NCI-H1092 (cell line): ENCODE data around the gene SPATA32.
A peak's percentile ranks its signal among the peaks of the same experiment; 100 is the strongest.
"Not testable (repeated sequence)": the region's sequence is repeated elsewhere in the genome, so short reads cannot be mapped to it uniquely, and the experiment has no call there.

Experiments
- DNase-seq: peaks from one replicate; lab custom pipeline; 2025; lab: John Stamatoyannopoulos, UW

Gene SPATA32

DNA sequence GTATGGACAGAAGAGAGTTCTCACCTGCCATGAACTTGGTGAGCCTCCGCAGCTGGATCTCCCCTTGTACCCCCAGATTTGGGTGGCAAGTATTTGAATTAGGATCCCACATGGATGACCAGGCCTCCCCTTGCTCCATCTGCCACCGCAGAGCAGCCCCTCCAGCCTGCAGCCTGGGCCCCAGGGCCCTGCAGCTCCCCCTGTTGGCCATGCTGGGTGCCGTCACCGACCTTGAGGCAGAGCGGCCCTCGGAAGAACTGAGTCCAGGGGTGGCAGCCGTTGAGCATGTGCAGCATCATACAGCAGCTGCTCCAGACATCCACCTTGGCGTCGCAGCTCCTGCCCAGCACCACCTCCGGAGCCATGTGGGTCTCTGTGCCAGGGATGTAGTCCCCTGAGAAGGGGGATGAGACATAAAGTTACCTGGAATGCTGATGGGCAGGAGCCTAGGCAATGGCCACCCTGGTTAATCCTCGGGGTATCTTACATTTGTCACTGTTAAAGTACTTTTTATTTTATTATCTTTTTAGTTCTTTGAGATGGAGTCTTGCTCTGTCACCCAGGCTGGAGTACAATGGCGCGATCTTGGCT lies 9.0 kb upstream of the SPATA32 start:
- DNase-seq: no peak

DNA sequence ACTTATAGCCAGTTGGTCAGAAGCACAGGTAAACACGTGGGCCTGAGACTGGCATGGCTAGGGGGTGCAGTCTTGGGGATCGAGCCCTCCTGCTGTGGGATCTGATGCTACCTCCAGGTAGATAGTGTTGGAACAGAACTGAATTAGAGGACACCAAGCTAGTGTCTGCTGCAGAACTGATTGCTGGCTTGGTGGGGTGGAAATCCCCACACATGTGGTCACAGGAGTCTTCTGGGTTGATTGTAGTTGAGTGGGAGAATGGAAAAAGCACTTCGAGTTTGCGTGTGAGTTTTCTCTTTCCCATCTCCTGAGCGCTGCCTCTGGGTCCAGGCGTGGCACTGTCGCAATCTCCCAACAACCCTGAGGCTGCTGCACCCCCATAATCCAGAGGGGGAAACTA lies 8.0 kb upstream of the SPATA32 start:
- no peak for DNase-seq

DNA sequence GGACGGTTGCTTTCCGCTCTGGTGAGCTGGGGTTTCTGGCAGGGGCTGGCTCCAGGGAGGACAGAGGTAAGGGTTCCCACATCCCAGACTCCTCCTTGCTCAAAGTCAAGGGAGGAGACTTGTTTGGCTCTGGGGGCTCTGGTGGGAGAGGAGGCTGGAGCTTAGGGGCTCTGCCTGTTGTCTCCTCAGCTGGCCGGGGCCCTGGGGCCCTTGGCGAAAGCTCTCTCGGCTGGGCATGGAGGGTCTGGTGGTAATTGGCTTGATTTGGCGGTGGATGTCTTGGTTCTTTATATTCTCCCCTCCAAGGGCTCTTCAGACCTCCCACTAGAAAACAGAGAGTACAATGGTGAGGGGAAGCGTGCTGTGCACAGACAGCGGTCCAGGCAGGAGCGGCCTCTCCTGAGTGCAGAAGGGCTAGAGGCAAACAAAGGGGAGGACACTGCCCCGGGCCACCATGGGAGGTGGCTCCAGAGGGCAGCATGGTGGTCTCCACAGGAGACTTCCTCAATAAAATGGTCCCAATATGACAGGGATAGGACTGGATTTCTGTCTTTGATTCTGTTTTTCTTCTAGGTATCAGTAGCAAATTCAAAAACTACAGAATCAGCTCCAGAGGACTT lies 5.7 kb upstream of the SPATA32 start:
- no peak for DNase-seq

DNA sequence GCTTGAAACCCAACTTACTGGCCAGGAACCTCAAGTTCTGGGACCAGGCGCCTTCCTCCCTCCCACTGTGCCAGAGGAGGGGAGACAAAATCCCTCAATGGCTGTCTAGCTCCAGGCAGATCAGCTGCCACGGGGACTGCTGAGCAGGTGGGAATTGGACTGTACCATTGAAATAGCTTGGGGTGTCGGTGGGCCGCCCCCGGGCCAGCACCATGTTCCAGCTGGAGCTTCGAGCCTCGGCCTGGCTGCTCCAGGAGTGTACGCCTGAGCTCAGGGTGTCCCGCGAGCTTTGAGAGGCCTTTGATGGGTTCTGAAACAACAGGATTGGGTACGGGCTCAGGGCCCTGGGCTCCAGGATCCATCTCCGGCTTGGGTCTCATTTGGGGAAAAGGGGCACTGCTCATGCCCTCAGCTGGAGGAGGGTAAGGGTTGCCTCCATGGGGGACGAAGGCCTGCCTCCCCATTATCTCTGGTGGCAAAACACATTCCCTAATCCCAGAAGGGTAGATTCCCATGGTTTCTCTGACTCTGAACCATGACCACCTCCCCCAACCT lies 4.6 kb upstream of the SPATA32 start:
- no peak for DNase-seq

DNA sequence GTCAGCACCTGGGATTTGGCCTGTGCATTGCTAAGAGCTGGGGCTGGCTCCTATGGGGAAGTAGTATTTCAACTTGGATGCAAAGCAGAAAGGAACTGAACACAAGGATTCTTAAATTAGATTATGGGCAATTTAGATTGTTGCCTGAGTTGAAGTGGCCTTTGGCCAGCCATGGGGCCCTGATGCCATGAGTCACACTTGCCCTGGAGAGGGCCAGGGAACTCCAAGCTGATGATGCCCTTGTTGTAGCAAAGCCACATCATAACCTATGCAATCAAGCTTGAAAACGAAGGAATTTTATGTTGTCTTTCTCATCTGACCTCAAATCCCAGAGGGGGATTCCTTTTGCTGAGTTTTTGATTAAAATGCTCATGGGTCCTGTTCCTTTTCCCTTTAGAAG lies 3.9 kb upstream of the SPATA32 start:
- no peak for DNase-seq

DNA sequence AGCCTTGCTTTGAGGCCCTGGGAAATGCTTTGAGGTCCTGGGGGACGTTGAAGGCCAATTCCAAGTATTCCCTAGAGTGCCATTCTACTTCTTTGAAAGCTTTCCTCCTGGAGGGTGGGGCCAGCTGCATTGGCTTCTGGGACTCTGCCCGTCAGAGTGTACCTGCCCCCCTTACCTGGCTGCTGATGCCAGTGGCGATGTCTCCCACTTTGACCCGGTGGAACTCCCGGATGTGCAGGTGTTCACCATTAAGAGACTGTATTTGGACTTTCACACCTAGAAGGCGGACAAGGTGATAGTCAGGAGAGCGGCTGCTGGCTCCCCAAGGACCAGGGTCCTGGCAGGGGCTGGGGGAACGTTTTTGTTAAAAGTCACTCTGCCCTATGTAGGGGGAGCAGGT lies 3.1 kb upstream of the SPATA32 start:
- no peak for DNase-seq

DNA sequence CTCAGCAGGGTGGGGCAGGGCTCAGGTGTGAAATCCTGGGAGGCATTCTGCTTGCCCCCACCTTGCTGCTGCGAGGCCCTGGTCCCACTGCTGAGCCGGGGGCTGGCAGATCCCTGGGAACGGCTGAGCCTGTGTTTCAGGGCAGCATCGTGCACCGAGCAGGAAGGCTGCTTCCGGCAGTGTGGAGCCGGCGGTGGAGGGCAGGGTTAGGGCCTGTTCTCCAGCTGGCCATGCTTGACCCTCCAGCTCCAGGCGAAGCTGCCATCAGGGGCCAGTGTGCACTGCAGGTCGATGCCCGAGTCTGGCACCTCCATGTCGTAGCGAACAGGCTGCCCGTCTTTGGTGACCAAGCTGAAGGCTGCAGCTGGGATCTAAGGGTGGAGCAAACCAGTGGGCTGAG lies 2.5 kb upstream of the SPATA32 start:
- DNase-seq: no peak

DNA sequence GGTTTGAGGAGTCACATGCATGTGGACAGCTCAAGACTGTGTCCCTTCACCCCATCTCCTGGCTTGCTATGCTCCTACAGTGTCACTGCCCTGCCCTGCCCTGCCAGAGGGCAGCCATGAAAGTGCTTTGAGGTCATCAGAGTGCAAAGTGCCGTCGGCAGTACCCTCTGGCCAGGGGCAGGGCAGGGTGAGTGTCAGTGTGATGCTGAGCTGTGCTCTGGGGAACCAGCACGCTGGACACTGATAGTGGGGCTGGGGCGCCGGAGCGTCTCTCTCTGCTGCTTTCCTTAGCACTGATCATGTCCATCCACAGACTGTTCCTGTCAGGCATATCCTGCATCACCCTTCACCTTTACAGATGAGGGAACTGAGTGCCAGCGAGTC lies 1.6 kb upstream of the SPATA32 start:
- no peak for DNase-seq

DNA sequence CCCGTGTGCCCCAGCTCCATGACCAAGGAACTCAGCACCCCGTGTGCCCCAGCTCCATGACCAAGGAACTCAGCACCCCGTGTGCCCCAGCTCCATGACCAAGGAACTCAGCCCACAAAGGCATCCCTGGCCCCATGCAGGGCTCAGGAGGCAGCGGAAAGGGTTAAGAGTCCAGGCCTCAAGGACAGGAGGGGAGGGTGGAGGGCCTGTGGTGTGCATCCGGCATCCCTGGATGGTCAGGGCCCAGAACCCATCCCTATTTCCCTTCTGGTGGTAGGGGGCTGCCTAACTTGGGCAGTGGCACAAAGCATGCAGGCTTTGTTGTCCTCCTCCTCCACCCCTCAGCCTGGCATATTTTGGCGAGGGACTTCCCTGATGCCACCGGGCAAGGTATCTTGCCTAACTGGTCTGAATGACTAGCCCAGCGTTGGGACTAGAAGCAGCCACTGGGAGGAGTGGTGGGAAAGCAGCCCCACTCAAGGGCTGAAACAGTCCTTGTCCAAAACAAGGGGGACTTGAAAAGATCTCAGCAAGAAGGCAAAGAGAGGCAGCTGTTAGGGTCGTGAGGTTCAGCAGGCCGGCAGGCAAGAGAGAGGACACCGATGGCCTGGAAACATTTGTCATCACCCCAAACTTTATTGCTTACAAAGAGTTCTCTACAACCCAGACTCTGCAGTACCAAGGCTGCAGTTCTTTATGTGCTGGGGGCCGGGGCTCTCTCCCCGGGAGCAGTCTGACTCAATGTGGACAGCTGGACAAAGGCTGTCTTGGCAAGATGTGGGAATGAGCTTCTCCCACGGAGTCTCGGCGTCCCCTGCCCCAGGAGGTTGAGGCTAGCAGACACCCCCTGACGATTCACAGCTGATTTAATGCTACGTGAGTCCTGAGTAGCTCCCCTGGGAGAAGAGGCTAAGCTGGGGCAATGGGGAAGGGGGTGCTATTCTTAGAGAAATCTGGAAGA lies 902 bp upstream of the SPATA32 start:
- DNase-seq: no peak

DNA sequence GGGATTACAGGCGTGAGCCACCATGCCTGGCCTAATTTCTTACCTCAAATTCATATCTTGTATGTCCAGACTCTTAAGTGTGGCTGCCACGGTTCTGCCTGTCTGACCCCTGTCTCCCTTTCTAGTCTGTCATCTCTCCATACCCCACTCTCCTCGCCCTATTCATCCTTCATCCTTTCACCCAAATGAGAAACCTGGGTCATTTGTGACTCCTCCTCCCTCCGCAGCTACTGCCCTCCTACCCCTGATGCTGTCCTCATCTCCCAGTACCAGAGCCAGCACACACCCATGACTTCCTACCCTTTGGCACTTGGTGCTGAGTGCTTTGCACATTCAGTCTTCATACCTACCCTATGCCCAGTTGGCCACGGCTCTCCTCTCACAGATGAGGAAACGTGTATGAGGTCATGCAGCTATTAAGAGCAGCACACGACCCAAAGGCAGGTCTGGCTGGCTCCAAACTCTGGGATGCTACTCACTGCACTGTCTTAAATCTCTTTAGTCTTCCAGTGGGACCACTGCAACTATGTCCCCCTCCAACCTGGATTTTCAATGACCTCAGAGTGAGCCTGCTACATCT lies 1.6 kb downstream of the SPATA32 start:
- no peak for DNase-seq

DNA sequence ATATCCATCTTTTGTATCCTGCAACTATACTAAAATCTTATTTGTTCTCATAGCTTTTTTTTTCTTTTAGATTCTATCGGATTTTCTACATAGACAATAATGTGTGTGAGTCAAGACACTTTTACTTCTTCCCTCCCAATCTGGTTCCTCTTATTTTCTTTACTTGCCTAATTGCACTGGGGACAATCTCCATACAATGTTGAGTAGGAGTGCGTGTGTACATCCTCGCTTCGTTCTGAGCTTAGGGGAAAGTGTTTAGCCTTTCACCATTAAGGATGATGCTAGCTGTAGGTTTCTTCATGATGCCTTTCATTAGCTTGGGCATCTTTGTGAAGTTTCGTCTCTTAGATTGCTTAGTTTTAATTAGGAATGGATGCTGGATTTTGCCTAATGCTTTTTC lies 2.9 kb downstream of the SPATA32 start:
- no peak for DNase-seq

DNA sequence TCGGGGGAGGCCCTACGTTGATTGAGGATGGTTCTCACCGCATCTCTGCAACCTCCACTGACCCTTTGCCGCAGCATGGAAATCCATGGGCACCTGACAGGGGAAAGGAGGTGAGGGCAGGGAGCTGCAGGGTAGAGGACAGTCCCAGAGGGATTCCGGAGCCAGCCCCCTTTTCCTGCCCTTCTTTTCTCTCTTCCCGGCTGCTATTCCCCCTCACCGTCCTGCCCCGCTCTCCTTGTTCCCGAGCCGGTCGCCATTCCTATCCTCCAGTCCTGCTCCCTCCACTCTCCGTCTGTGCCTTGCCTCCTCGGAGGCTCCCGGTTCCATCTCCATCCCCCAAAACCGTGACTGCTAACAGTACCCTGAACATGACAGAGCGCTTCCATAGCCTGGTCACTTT lies 4.8 kb downstream of the SPATA32 start:
- no peak for DNase-seq

DNA sequence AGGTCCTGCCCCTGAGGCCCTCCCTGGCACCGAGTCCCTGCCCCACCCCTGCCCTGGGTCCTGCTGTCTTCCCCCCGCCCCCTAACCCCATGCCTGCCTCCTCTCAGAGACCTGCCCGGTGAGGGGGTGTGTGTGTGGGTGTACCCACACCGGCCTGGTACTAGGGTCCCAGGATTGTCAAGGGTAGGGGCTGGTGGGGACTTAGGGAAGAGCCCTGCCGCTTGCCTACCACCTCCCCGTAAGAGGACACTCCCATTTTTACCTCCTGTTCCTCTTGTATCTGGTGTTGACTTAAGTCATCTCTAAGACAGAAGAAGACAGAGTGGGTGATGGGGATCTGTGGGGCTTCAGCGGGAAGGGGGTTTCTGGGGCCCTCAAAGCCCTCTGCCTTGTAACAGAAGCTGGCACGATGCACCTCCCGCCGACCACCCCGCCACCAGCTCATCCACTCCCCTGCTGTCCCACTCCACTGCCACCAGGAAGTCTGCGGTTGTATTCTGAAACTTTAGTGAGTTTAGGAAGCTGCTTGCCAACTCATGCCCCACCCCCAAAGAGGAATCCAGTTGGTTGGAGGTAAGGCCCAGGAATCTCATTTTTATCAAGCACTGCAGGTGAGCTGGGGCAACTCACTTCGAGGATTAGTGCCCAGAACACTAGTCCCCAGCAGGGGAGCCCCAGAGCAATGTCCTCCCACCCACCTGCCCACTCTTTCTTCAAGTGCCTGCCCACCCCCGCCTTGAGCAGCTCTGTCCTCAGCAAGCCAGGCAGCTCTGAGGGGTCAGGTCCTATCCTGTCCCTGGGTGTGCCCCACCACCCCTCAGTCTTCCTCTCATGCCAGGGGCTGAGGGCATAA lies 5.6 kb downstream of the SPATA32 start:
- no peak for DNase-seq

DNA sequence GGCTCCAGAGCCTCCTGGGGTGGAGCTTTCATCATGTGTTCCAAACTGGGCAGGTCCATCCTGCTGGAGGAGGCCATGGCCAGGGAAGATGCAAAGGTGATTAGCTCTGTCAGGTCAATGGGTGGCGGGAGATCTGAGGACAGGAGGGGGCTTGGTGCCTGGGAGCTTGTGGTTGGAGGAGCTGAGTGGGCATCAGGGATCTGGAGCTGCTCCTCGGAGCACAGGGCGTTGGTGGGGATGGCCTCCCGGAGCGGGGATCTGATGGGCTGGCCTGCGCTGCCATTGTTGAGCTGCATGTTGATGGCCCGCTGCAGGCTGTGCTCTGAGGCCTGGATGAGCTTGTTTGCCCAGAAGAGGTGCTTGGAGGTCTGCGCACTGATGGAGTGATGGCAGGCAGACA lies 6.5 kb downstream of the SPATA32 start:
- DNase-seq: no peak

DNA sequence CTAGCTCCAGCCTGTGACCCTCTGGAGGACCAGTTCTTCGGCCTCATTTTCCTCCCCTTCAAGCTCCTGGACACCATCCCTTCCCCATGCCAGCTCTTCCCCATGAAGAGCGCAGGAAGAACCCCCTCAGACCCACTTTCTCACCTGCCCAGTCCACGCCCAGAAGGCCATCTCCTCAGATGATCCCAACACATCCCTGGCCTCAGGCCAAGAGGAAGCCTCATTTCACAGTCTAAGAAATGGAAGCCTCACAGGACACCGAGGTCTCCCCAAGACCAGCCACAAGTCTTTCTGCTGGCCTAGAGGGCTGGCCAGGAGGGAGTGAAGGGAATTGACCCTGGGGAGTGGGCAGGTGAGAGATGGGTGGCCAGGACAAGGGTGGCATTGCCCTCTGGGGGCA lies 8.0 kb downstream of the SPATA32 start:
- DNase-seq: no peak

DNA sequence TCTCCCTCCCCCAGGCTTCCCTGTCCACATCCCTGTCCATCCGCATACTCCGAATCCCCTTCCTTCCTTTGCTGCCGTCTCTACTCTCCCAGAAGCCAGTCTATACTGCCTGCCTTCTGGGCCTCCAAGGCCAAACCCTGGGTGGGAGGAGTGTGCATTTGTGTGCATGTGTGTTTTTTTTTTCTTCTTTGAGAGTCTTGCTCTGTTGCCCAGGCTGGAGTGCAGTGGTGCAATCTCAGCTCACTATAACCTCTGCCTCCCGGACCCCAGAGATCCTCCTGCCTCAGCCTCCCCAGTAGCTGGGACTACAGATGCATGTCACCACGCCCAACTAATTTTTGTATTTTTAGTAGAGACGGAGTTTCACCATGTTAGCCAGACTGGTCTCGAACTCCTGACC lies 8.7 kb downstream of the SPATA32 start:
- DNase-seq: not testable (repeated sequence)

DNA sequence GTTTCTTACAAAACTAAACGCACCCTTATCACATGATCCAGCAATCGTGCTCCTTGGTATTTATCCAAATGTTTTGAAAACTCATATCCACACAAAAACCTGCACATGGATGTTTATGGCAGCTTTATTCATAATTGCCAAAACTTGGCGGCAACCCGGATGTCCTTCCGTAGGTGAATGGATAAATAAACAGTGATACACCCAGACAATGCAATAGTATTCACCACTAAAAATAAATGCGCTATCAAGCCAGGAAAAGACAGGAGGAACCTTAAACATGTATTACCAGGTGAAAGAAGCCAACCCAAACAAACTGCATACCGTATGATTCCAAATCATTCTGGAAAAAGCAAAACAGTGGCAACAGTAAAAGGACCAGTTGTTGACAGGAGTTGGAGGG lies 10.0 kb downstream of the SPATA32 start:
- no peak for DNase-seq

DNA sequence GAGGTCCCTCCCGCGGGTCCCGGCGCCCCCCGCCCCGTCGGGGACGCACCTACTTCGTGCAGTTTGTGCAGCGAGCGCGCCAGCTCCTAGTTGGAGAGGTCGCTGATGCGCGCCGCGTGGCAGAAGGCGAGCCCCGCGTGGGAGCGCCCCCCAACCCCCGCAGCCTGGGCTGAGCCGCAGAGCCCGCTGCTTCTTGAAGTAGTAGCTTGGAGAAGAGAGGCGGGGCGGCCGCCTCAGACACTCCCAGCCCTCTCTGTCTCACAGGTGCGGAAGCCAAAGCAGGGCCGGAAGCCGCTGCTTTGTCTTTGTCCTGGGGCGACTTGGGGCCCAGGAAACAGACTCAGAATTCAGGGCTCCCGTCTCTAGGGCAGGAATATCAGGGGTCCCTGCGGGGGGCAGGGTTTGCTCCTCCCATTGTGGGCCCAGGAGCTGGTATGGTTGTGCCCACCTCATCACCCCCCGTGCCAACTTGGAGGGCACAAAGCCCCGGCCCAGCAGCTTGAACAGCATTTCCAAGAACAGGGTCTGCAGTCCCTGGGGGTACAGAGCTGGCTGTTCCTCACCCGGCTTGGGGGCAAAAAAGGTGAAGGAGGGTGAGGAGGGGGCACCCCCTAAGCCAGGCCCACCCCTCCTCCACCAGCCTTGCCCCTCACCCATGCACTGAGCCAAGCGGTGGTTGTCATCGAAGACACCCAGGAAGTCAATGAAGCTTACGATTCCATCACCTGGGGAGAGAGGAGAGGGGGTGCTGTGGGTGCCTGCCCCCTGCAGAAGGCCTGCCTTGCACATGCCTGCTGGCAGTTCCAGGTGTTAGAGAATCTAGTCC lies 13.5 kb downstream of the SPATA32 start:
- DNase-seq: no peak

DNA sequence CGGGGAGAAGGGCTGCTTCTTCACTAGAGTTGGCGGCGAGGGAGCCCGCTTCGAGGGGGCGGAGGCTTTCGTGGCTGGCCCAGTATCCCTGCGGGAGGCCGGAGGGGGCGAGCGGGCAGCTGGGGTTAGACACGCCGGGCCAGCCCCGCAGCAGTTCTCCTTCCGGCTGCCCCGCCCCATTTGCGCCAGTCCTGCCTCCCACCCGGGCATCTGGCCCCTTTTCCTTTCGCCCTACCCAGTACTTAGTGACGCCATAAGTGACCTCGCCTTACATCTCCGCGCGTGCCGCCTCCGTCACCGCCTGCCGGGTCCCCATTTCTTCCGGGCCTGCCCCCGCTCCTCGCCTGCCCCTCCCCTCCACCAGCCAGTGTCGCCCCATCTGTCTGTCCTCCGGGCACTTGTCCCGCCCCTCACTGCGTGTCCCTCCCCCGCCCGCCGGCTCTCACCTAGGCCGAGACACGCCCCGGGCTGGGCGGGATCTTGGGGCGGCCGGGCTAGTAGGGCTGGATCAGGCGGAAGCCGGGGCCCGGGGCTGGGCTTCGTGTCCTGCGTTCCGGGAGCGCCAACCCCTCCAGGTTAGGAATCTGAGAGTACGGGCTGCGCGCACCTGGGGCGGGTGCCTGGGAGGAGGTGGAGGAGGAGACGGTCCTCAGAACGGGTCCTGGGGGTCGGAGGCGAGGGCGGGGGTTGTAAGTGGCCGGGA lies 14.3 kb downstream of the SPATA32 start:
- DNase-seq: peak; percentile 80

DNA sequence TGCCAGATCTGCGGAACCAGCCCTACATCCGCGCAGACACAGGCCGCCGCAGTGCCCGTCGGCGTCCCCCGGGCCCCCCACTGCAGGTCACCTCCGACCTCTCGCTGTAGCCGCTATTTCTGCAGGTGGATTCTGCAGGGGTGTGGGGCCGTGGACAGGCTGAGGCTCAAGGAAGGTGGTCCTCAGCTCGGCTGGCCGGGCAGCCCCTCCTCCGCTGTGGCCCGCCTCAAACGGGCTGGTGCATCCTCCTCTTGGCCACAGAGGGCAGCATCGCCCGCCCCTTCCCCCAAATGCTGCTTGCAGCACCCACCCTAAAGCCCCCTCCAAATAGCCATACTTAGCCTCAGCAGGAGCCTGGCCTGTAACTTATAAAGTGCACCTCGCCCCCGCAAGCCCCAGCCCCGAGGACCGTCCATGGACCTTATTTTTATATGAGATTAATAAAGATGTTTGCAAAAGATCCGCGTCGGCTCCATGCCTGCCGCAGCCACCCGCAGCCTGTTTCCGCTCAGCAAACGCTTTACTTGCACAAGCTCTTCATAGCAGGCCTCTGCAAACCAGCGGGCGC lies 14.9 kb downstream of the SPATA32 start:
- no peak for DNase-seq
